DOHH2 (cell line): ENCODE data around the gene TNFRSF12A.
"Not testable (repeated sequence)": the region's sequence is repeated elsewhere in the genome, so short reads cannot be mapped to it uniquely, and the experiment has no call there.

Experiments
- H3F3A ChIP-seq: fragments of 200-600 bp; sonication (generic), shearing (Covaris generic); 2 replicates; pipeline ENCODE4 v1.6.0; 2016; ENCODE audit warnings: antibody characterized with exemption, mild to moderate bottlenecking; ENCODE audit not compliant: control insufficient read depth, insufficient read depth
- H3K27ac ChIP-seq: fragments of 200-600 bp; sonication (generic); 2 replicates; pipeline ENCODE4 v1.5.1; 2014; ENCODE audit warnings: low read depth, mild to moderate bottlenecking, low read length, moderate library complexity
- H3K27me3 ChIP-seq: fragments of 200-600 bp; sonication (generic); 2 replicates; pipeline ENCODE4 v1.6.1; 2014; ENCODE audit warnings: mild to moderate bottlenecking, low read length, mixed read lengths; ENCODE audit not compliant: control insufficient read depth
- H3K36me3 ChIP-seq: fragments of 200-600 bp; sonication (generic); 2 replicates; pipeline ENCODE4 v1.6.1; 2014; ENCODE audit warnings: mild to moderate bottlenecking, low read length, moderate library complexity, mixed read lengths; ENCODE audit not compliant: control insufficient read depth
- H3K4me1 ChIP-seq: fragments of 200-600 bp; sonication (generic); 2 replicates; pipeline ENCODE4 v1.6.1; 2014; ENCODE audit warnings: mild to moderate bottlenecking, low read length, mixed read lengths; ENCODE audit not compliant: control insufficient read depth
- H3K4me2 ChIP-seq: fragments of 200-600 bp; sonication (generic); 2 replicates; pipeline ENCODE4 v1.6.0; 2014; ENCODE audit warnings: mild to moderate bottlenecking, low read length, moderate library complexity
- H3K4me3 ChIP-seq: fragments of 200-600 bp; sonication (generic); 2 replicates; pipeline ENCODE4 v1.5.1; 2014; ENCODE audit warnings: mild to moderate bottlenecking, low read length, mixed read lengths
- H3K79me2 ChIP-seq: fragments of 200-600 bp; sonication (generic); 2 replicates; pipeline ENCODE4 v1.6.1; 2014; ENCODE audit warnings: mild to moderate bottlenecking, low read length, mixed read lengths; ENCODE audit not compliant: control insufficient read depth
- H3K9me2 ChIP-seq: fragments of 200-600 bp; sonication (generic); replicated peaks from 2 replicates; pipeline ENCODE4 v1.6.1; 2014; ENCODE audit warnings: mild to moderate bottlenecking, low read length, mixed read lengths; ENCODE audit not compliant: control insufficient read depth
- H3K9me3 ChIP-seq: fragments of 200-600 bp; sonication (generic); 2 replicates; pipeline ENCODE4 v1.6.1; 2014; ENCODE audit warnings: antibody characterized with exemption, low read length, mixed read lengths; ENCODE audit not compliant: control insufficient read depth, insufficient read depth
- H4K20me1 ChIP-seq: fragments of 200-600 bp; sonication (generic); 2 replicates; pipeline ENCODE4 v1.6.0; 2014; ENCODE audit warnings: low read depth, mild to moderate bottlenecking, antibody characterized with exemption, low read length, moderate library complexity; ENCODE audit not compliant: control insufficient read depth, insufficient read depth
- CTCF ChIP-seq: fragments of 200-600 bp; sonication (generic); IDR thresholded peaks from one replicate; pipeline ENCODE4 v1.5.1; 2014; ENCODE audit warnings: antibody characterized with exemption, mild to moderate bottlenecking, low read depth, low read length; ENCODE audit not compliant: poor library complexity, severe bottlenecking
- EZH2phosphoT487 ChIP-seq: fragments of 200-600 bp; sonication (generic); IDR thresholded peaks from 2 replicates; pipeline ENCODE4 v1.6.1; 2017; ENCODE audit warnings: borderline replicate concordance, mild to moderate bottlenecking, antibody characterized with exemption, low read length, moderate library complexity, mixed read lengths

TNFRSF12A gene

GRCh38 chr16:3066440-3066748 lies 46.2 kb downstream of the TNFRSF12A start:
- Histone ChIP-seq H3K4me2 (no peak overlapping the region), H4K20me1 (no peaks in the 10 kb centered on the region)

GRCh38 chr16:3068487-3068886 lies 48.3 kb downstream of the TNFRSF12A start:
- H3K9me3 ChIP-seq = no peaks in the 10 kb centered on the region
- no peaks in the 10 kb centered on the region for H3K9me2 ChIP-seq
- H3K79me2 ChIP-seq = no peaks in the 10 kb centered on the region
- H3K27ac ChIP-seq = no peak overlapping the region
- H4K20me1 ChIP-seq = no peaks in the 10 kb centered on the region
- no peak overlapping the region for H3K4me3 ChIP-seq
- no peak overlapping the region for H3K4me2 ChIP-seq
- no peaks in the 10 kb centered on the region for H3F3A ChIP-seq
- TF ChIP-seq CTCF = no peak
- no peak for TF ChIP-seq EZH2phosphoT487
- H3K27me3 ChIP-seq = no peaks in the 10 kb centered on the region
- H3K4me1 ChIP-seq = no peaks in the 10 kb centered on the region
- H3K36me3 ChIP-seq = no peaks in the 10 kb centered on the region

More at GRCh38 chr16:3066440-3066748, 46.2 kb downstream of the TNFRSF12A start:
- no peaks in the 10 kb centered on the region for H3K4me1 ChIP-seq
- no peaks in the 10 kb centered on the region for H3K79me2 ChIP-seq
- H3K4me3 ChIP-seq = no peak overlapping the region
- no peaks in the 10 kb centered on the region for H3K9me3 ChIP-seq
- H3K27ac ChIP-seq = no peak overlapping the region
- H3K9me2 ChIP-seq = no peaks in the 10 kb centered on the region
- H3F3A ChIP-seq = no peaks in the 10 kb centered on the region
- no peak for TF ChIP-seq CTCF
- TF ChIP-seq EZH2phosphoT487 = no peak
- no peaks in the 10 kb centered on the region for H3K36me3 ChIP-seq
- H3K27me3 ChIP-seq = no peaks in the 10 kb centered on the region

GRCh38 chr16:3069146-3069545 lies 49.0 kb downstream of the TNFRSF12A start:
- not testable (repeated sequence) for H3K9me3 ChIP-seq, H3K79me2 ChIP-seq, H3K36me3 ChIP-seq, H3K4me1 ChIP-seq, H3K27ac ChIP-seq, H3K4me3 ChIP-seq, H3K27me3 ChIP-seq, H3K4me2 ChIP-seq, H4K20me1 ChIP-seq, H3F3A ChIP-seq, H3K9me2 ChIP-seq

GRCh38 chr16:3070608-3071111 lies 50.5 kb downstream of the TNFRSF12A start:
- Histone ChIP-seq H4K20me1 (no peaks in the 10 kb centered on the region), H3K27me3 (no peaks in the 10 kb centered on the region), H3K36me3 (no peaks in the 10 kb centered on the region), H3K4me3 (no peak overlapping the region), H3K79me2 (no peaks in the 10 kb centered on the region), H3K4me1 (peaks cover 18% of the 10 kb centered on the region), H3F3A (no peaks in the 10 kb centered on the region), H3K9me3 (no peaks in the 10 kb centered on the region), H3K4me2 (no peak overlapping the region), H3K27ac (no peak overlapping the region), H3K9me2 (no peaks in the 10 kb centered on the region)
- TF ChIP-seq EZH2phosphoT487 = no peak
- TF ChIP-seq CTCF = no peak
